ENCODE results near the gene ADORA1.

The ADORA1 gene

DNA sequence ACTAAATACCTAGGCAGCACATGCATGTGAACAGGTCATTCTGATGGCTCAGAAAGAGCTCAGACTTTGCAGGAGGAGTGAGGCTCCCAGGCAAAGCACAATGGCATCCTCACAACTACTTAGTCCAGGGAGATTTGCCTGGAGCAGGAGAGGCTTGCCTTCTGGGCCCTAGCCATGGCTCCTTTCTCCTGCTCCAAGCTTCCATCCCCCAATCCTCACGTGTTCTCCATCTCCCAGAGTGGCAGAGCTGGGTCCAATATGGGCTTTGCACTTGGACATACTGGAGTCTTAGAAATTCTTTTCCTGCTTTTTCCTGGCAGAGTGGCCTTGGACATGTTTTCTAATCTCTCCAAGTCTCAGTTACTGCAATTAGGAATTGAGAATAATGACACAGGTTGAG lies 32.3 kb downstream of the ADORA1 start:
- no peak for DNase-seq

DNA sequence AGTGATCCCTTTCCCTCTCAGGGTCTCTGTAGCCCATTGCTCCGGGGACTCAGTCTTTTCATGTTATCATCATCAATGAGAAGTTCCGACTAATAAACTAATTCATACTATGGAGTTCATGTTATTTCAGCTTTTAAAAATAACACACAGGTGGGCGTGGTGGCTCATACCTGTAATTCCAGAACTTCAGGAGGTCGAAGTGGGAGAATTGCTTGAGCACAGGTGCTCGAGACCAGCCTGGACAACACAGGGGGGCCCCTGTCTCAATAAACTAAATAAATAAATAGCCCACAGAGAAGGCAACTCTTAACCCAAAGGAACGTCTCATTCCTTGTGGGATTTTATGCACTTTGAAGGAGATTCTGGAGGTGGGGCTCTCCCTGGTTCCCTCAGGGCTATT lies 33.6 kb downstream of the ADORA1 start:
- no peak for DNase-seq

DNA sequence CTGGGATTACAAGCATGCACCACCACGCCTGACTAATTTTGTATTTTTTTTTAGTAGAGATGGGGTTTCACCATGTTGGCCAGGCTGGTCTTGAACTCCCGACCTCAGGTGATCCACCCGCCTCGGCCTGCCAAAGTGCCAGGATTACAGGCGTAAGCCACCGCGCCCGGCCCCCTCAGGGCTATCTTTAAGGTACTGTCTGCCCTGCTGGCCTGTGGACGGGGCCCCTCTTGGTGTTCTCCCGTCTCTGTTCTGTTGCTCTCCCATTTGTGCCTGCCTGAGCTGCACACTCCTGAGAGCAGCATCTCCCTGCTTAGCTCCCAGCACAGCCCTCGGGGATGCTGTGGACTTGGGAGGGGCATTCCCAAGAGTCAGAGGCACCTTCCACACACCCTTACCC lies 34.2 kb downstream of the ADORA1 start:
- DNase-seq: no peak

DNA sequence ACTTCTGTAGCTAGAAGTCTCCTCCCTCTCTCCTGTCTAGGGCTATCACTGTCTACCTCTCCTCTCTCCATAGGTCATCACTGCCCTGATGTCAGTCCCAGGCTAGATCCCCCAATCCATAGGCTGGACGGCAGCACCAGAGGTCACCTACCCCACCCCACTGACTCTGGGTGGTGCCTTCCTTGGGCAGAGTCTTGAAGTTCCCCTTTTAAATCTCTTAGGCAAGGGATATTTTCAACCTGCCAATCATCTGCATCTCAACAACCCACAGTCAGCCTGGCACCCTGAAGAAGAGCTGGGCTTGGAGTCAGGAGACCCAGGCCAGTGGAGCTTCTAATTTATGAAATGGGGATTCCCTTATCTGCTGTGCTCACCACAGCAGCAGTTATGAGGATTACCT lies 34.9 kb downstream of the ADORA1 start:
- peak; percentile 59 to 60 for DNase-seq

GRCh38 chr1:203163891-203164635 lies 36.5 kb downstream of the ADORA1 start:
- peak; percentile 67 to 79 for DNase-seq

- no peak for DNase-seq
Observed at GRCh38 chr1:203165101-203165799, 37.7 kb downstream of the ADORA1 start.

- DNase-seq: no peak
Observed at GRCh38 chr1:203165800-203166161, 38.3 kb downstream of the ADORA1 start.

DNA sequence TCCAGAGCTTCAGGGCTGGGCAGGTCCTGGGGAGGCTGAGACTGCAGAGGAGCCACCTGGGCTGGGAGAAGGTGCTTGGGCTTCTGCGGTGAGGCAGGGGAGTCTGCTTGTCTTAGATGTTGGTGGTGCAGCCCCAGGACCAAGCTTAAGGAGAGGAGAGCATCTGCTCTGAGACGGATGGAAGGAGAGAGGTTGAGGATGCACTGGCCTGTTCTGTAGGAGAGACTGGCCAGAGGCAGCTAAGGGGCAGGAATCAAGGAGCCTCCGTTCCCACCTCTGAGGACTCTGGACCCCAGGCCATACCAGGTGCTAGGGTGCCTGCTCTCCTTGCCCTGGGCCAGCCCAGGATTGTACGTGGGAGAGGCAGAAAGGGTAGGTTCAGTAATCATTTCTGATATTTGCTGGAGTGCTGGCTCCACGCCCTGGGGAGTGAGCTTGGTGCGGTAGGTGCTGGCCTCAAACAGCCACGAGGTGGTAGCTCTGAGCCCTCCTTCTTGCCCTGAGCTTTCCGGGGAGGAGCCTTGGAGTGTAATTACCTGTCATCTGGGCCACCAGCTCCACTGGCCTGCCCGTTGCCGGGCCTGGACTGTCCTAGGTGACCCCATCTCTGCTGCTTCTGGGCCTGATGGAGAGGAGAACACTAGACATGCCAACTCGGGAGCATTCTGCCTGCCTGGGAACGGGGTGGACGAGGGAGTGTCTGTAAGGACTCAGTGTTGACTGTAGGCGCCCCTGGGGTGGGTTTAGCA lies 38.8 kb downstream of the ADORA1 start:
- no peak for DNase-seq

DNA sequence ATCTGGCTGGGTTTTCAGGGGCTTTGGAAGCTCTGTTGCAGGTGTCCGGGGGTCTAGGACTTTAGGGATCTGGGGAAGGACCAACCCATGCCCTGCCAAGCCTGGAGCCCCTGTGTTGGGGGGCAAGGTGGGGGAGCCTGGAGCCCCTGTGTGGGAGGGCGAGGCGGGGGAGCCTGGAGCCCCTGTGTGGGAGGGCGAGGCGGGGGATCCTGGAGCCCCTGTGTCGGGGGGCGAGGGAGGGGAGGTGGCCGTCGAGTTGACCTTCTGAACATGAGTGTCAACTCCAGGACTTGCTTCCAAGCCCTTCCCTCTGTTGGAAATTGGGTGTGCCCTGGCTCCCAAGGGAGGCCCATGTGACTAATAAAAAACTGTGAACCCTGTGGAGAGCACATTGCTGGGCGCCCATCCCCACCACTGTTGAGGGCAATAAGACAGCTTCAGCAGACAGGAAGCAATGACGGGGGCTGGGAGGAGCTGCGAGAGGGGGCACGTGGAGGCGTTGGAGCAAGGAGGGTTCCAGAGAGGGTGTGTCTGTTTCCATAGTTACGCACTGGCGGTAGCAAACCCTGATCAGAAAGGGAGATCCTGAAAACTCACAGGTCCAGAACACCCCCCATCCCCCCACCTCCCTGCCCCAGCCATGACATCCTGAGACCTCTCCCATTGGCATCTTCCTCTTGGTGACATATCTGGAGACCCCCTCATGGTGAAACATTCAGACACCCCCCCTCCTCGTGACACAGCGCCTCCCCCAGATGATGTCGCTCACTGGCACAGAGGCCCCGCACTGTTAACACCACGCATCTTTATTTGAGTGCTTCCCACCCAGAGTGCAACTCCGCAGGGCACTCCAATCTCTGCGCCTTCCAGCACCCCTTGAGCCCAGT lies 39.7 kb downstream of the ADORA1 start:
- no peak for DNase-seq

GRCh38 chr1:203167913-203168200 lies 40.3 kb downstream of the ADORA1 start:
- no peak for DNase-seq

DNA sequence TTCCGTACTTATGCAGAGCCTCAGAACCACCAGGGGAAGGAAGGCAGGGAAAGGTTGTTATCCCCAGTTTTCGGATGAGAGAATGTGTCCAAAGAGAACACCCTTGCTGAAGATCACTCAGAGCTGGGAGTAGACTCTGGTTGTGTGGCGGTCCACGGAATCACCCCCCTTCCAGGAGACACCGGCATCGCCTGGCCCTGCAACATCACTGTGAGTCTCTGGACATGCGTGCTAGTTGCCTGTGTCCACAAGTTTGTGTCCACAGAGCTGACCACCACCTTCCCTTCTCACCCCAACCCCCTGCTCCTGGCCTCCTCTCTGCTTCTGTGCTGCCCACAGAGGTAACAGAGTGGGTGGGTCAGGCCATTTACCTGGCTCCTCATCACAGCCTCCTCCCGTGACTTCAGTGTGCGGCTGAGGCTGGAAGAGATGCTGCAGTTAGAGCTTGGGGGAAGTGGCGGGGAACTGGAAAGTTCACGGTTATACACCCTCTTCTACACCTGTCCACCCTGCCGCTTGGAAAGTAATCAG lies 40.8 kb downstream of the ADORA1 start:
- DNase-seq: no peak

DNA sequence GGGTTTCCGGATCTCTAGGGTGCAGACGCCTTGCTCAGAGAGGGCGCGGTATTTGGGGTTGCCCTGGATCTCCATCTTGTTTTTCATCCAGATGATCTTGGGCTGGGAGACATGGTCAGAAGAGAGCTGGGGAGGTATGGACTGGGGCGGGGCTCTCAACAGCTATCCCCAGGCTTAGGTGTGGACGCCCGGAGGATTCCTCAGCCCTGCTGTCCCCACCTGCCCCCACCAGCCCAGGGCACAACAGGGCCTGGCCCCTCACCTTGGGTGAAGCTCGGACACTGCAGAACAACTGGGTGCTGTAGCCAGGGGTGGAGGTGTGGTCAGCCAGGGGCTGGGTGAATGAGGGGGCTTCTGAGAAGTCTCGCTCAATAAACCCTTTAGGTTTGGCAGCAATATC lies 41.5 kb downstream of the ADORA1 start:
- no peak for DNase-seq

- DNase-seq: no peak
Observed at GRCh38 chr1:203169770-203170520, 42.4 kb downstream of the ADORA1 start.

DNA sequence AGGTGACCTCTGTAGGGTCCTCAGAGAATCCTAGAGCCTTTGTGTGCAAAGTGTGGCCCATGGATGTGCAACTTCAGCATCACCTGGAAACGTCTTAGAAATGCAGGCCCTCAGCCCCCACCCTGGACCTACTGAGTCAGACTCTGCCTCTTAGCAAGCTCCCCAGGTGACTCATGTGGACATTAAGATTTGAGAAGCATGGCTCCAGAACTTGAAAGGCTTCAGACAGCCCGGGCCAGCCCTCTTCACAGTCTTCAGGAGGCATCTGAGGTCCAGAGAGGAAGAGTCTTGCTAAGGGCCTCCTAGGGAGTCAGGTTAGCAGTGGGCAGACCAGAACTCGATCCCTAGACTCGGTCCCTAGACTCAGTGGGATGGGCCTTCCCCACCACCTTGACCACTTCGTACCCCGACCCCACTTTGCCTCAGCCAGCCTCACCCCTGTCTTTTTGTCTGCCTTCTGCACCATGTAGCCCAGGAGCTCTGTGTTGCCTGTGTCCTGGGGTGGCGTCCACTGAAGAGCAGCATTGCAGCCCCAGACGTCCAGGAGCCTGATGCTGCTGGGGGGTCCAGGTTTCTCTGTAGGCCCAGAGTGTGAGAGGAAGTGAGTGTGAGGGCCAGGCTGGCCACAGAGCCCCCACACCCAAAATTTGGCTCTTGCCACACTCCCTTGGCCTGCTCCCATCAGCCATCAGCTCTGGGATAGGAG lies 43.3 kb downstream of the ADORA1 start:
- no peak for DNase-seq

GRCh38 chr1:203171341-203172183 lies 44.0 kb downstream of the ADORA1 start:
- DNase-seq: no peak

DNA sequence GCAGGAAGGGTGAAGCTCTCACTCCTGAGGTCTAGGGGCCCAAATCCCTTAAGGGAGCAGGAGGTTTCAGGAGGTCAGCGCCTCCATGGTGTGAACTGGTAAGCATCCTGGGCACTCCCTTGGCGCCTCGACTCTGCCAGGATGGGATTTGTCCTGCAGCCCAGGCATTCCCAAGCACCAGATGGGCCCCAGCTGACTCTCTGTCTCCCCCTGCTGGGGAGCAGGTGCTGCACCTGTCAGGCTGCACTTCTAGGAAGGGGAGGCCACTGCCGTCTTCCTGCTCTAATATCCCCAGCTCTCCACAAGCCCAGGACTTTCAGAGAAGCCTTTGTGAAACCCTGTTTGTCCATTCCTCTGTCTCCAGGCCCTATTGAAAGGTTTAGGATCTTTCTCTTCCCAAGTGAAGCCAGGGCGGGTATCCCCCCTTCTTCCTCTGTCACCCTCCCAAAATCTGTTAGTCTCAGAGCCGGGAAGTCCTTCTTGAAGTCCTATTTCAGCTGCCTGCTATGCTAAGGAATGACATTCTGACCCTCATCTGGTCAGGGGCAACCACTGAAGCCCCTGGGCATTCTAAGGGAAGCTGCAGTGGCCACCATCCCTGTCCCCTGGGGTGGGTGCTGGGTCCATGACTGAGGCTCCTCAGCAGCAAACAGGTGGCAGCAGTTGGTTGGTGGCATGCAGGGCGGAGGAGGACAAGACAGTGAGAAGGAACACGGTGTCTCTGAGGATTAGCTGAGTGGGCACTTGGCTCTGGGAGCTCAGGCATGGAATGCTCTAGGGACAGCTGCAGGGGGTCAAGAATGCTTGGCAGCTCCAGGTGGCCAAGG lies 44.9 kb downstream of the ADORA1 start:
- DNase-seq: peak; percentile 57 to 65

- no peak for DNase-seq
Observed at GRCh38 chr1:203173011-203173555, 45.6 kb downstream of the ADORA1 start.

GRCh38 chr1:203173566-203173965 lies 46.0 kb downstream of the ADORA1 start:
- DNase-seq: no peak

Data from inflammatory macrophage (primary cell).